Spleen (tissue), 7 donors: ENCODE results near the gene GCSAML.

ENCODE experiments used
- POLR2A ChIP-seq, 3 donors: fragments of 450-650 bp; IDR thresholded peaks; one replicate each; pipeline ENCODE4 v1.5.1; 2017; ENCODE audit warnings: antibody characterized with exemption in 3 of 3, mild to moderate bottlenecking in 1 of 3
- POLR2AphosphoS5 ChIP-seq, 3 donors: sonication (generic); formaldehyde crosslinking; IDR thresholded peaks; one replicate each; pipeline ENCODE4 v1.5.1; 2017; ENCODE audit warnings: antibody characterized with exemption in 3 of 3
- TF ChIP-seq, protein P1 (sequence below), 11 experiments: fragments of 200-600 bp in 7 of 11; fragments of 450-650 bp in 4 of 11; sonication (generic) in 4 of 11; IDR thresholded peaks in 8 of 11; conservative IDR thresholded peaks in 3 of 11; 1 replicate in 7 of 11; 2 replicates in 4 of 11; pipeline versions ENCODE4 v1.4.0 to v1.8.0; 2016 to 2021; ENCODE audit warnings: antibody characterized with exemption in 11 of 11, inconsistent platforms in 4 of 11, mild to moderate bottlenecking in 1 of 11
- donor health status: DM: no; HTN: no; CAD: no; lungs with moderate emphysema.
- donor health status: DM: no; HTN: no; CAD: no.
- donor health status: DM: no; HTN: no; CAD: no.

DNA sequence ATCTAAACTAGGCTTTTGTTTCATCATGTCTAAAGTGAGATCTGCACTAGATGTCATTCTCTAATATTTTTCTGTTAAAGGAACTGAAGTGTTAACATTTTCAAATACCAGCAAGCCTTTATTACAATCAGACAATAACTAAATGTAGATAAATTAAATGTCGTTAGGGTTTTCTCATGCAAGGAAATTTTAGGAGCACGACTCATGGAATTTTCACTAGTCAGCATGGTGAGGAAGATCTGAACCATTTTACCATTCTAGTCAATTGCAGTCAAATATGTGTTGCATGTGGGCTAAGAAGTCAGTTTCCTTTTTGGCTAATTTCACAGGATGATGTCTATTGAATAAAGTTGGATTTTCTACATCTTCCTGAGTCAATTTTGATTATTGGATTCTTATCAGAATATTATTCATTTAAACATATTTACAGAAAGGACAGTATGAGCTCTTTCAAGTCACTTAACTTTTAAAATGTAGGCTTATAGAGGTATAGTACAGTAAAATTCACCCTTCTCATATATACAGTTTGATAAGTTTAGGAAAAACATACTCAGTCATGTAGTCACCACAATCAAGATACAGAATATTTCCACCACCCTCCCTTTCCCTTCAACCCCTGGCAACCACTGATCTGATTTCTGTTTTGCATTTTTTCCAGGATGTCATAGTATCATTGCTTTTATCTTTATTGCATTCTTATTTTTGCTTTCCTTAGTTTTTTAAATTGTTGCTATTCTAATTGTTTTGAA, 9.2 kb downstream of the GCSAML start:
- TF ChIP-seq, protein P1, sequence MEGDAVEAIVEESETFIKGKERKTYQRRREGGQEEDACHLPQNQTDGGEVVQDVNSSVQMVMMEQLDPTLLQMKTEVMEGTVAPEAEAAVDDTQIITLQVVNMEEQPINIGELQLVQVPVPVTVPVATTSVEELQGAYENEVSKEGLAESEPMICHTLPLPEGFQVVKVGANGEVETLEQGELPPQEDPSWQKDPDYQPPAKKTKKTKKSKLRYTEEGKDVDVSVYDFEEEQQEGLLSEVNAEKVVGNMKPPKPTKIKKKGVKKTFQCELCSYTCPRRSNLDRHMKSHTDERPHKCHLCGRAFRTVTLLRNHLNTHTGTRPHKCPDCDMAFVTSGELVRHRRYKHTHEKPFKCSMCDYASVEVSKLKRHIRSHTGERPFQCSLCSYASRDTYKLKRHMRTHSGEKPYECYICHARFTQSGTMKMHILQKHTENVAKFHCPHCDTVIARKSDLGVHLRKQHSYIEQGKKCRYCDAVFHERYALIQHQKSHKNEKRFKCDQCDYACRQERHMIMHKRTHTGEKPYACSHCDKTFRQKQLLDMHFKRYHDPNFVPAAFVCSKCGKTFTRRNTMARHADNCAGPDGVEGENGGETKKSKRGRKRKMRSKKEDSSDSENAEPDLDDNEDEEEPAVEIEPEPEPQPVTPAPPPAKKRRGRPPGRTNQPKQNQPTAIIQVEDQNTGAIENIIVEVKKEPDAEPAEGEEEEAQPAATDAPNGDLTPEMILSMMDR (IDR thresholded peaks at IDR 0.05 in 8 of 11, conservative IDR thresholded peaks at IDR 0.05 in 3 of 11) = no peak
- TF ChIP-seq POLR2A (IDR thresholded peaks at IDR 0.05) = no peak
- TF ChIP-seq POLR2AphosphoS5 (IDR thresholded peaks at IDR 0.05) = no peak
